BLaER1 treated with 17β-estradiol and CSF1 and Interleukin-3, amounts not matched to agents 10 nM and 100 nM (cell line): Measurements from ENCODE around the gene VIPR2.
A peak's percentile ranks its signal among the peaks of the same experiment; 100 is the strongest.

Experiments
- H3K27ac ChIP-seq, 11 experiments: shearing (Covaris generic); formaldehyde crosslinking; 2 replicates each; pipeline ENCODE4 v1.8.1; 2022
- H3K27me3 ChIP-seq, 11 experiments: shearing (Covaris generic); formaldehyde crosslinking; 2 replicates each; pipeline ENCODE4 v1.8.1; 2022
- H3K36me3 ChIP-seq, 11 experiments: shearing (Covaris generic); formaldehyde crosslinking; 2 replicates each; pipeline ENCODE4 v1.8.1; 2022
- H3K4me1 ChIP-seq, 10 experiments: shearing (Covaris generic); formaldehyde crosslinking; 2 replicates each; pipeline ENCODE4 v1.8.1; 2022
- H3K4me2 ChIP-seq, 11 experiments: shearing (Covaris generic); formaldehyde crosslinking; 2 replicates each; pipeline ENCODE4 v1.8.1; 2022
- H3K4me3 ChIP-seq, 10 experiments: shearing (Covaris generic); formaldehyde crosslinking; 2 replicates each; pipeline ENCODE4 v1.8.1; 2022
- H3K9ac ChIP-seq, 11 experiments: shearing (Covaris generic); formaldehyde crosslinking; 2 replicates each; pipeline ENCODE4 v1.8.1; 2022
- H3K9me3 ChIP-seq, 11 experiments: shearing (Covaris generic); formaldehyde crosslinking; replicated peaks in 1 of 11; 2 replicates each; pipeline ENCODE4 v1.8.1; 2022
- H4K20me1 ChIP-seq, 11 experiments: shearing (Covaris generic); formaldehyde crosslinking; 2 replicates each; pipeline ENCODE4 v1.8.1; 2022
- Cebpa-rat ChIP-seq, 11 experiments: shearing (Covaris generic); IDR thresholded peaks; 2 replicates each; pipeline ENCODE4 v1.8.1; 2022

Gene VIPR2

GRCh38 chr7:159017210-159017609, 127.5 kb downstream of the VIPR2 start:
- no peaks in the 10 kb centered on the region for H4K20me1 ChIP-seq
- TF ChIP-seq Cebpa-rat (IDR thresholded peaks at IDR 0.05) = no peak
- H3K36me3 ChIP-seq = peaks cover 0 to 7% (median 0%) of the 10 kb centered on the region in 11 experiments; a peak in 7 of 22 replicates
- H3K4me1 ChIP-seq = peaks cover 48 to 83% (median 77%) of the 10 kb centered on the region in 10 experiments
- peak overlapping the region in 6 of 11 experiments; percentile 2 to 92 (median 68); a peak in 10 of 22 replicates for H3K27ac ChIP-seq
- peak overlapping the region in 4 of 11 experiments; percentile 8 to 75 (median 56); a peak in 6 of 22 replicates for H3K9ac ChIP-seq
- peak overlapping the region in 3 of 10 experiments; percentile 1 to 51 (median 45); a peak in 3 of 20 replicates for H3K4me3 ChIP-seq
- peak overlapping the region in 9 of 11 experiments; percentile 73 to 96 (median 84); a peak in 18 of 22 replicates for H3K4me2 ChIP-seq
- peaks cover 12 to 20% (median 15%) of the 10 kb centered on the region in 11 experiments for H3K9me3 ChIP-seq
- peaks cover 0 to 26% (median 0%) of the 10 kb centered on the region in 11 experiments; a peak in 4 of 22 replicates for H3K27me3 ChIP-seq

GRCh38 chr7:159016591-159016990, 128.1 kb downstream of the VIPR2 start:
- peaks cover 11 to 16% (median 13%) of the 10 kb centered on the region in 11 experiments for H3K9me3 ChIP-seq
- peak overlapping the region in 10 of 11 experiments; percentile 0 to 96 (median 83); a peak in 19 of 22 replicates for H3K4me2 ChIP-seq
- H3K27ac ChIP-seq = peak overlapping the region in 6 of 11 experiments; percentile 68 to 92 (median 84); a peak in 9 of 22 replicates
- peaks cover 0 to 26% (median 0%) of the 10 kb centered on the region in 11 experiments; a peak in 4 of 22 replicates for H3K27me3 ChIP-seq
- peak overlapping the region in 5 of 11 experiments; percentile 8 to 81 (median 75); a peak in 5 of 22 replicates for H3K9ac ChIP-seq
- peak overlapping the region in 3 of 10 experiments; percentile 1 to 51 (median 45); a peak in 3 of 20 replicates for H3K4me3 ChIP-seq
- no peak for TF ChIP-seq Cebpa-rat (IDR thresholded peaks at IDR 0.05)
- peaks cover 54 to 87% (median 82%) of the 10 kb centered on the region in 10 experiments for H3K4me1 ChIP-seq
- no peaks in the 10 kb centered on the region for H4K20me1 ChIP-seq
- peaks cover 0 to 7% (median 0%) of the 10 kb centered on the region in 11 experiments; a peak in 7 of 22 replicates for H3K36me3 ChIP-seq

GRCh38 chr7:159015454-159016410, 128.9 kb downstream of the VIPR2 start:
- no peaks in the 10 kb centered on the region for H4K20me1 ChIP-seq
- peaks cover 0 to 26% (median 0%) of the 10 kb centered on the region in 11 experiments; a peak in 4 of 22 replicates for H3K27me3 ChIP-seq
- H3K4me2 ChIP-seq = peak overlapping the region; percentile 55 to 96 (median 82)
- peak overlapping the region in 3 of 10 experiments; percentile 10 to 42 (median 31); a peak in 6 of 20 replicates for H3K4me3 ChIP-seq
- peak overlapping the region in 8 of 11 experiments; percentile 22 to 81 (median 64); a peak in 15 of 22 replicates for H3K9ac ChIP-seq
- peaks cover 4 to 7% (median 6%) of the 10 kb centered on the region in 11 experiments for H3K9me3 ChIP-seq
- peak overlapping the region in 10 of 11 experiments; percentile 4 to 92 (median 71); a peak in 16 of 22 replicates for H3K27ac ChIP-seq
- peaks cover 0 to 1% (median 0%) of the 10 kb centered on the region in 11 experiments; a peak in 3 of 22 replicates for H3K36me3 ChIP-seq
- TF ChIP-seq Cebpa-rat (IDR thresholded peaks at IDR 0.05) = no peak
- H3K4me1 ChIP-seq = peaks cover 60 to 96% (median 90%) of the 10 kb centered on the region in 10 experiments

- Histone ChIP-seq H3K36me3 (no peaks in the 10 kb centered on the region), H3K4me1 (peaks cover 60 to 100% (median 97%) of the 10 kb centered on the region in 10 experiments), H3K27ac (peak overlapping the region in 10 of 11 experiments; percentile 4 to 92 (median 71); a peak in 16 of 22 replicates), H3K4me3 (peak overlapping the region in 3 of 10 experiments; percentile 10 to 42 (median 31); a peak in 7 of 20 replicates), H3K9ac (peak overlapping the region in 8 of 11 experiments; percentile 22 to 81 (median 64); a peak in 17 of 22 replicates), H3K9me3 (peaks cover 0 to under 1% (median 0%) of the 10 kb centered on the region in 11 experiments; a peak in 2 of 22 replicates), H3K27me3 (peaks cover 0 to 26% (median 0%) of the 10 kb centered on the region in 11 experiments; a peak in 4 of 22 replicates), H4K20me1 (no peaks in the 10 kb centered on the region), H3K4me2 (peak overlapping the region; percentile 55 to 96 (median 82))
- no peak for TF ChIP-seq Cebpa-rat (IDR thresholded peaks at IDR 0.05)
Observed at GRCh38 chr7:159015081-159015453, 129.6 kb downstream of the VIPR2 start.

GRCh38 chr7:159014297-159015062, 130.2 kb downstream of the VIPR2 start:
- no peaks in the 10 kb centered on the region for H4K20me1 ChIP-seq
- H3K9ac ChIP-seq = peak overlapping the region in 8 of 11 experiments; percentile 22 to 81 (median 64); a peak in 17 of 22 replicates
- peak overlapping the region in 9 of 11 experiments; percentile 11 to 92 (median 74); a peak in 16 of 22 replicates for H3K27ac ChIP-seq
- H3K9me3 ChIP-seq = no peaks in the 10 kb centered on the region
- TF ChIP-seq Cebpa-rat (IDR thresholded peaks at IDR 0.05) = no peak
- H3K4me3 ChIP-seq = peak overlapping the region in 2 of 10 experiments; percentile 10 to 42; a peak in 5 of 20 replicates
- H3K4me2 ChIP-seq = peak overlapping the region; percentile 55 to 96 (median 82)
- no peaks in the 10 kb centered on the region for H3K36me3 ChIP-seq
- H3K27me3 ChIP-seq = peaks cover 0 to 26% (median 0%) of the 10 kb centered on the region in 11 experiments; a peak in 4 of 22 replicates
- peaks cover 58 to 100% (median 98%) of the 10 kb centered on the region in 10 experiments for H3K4me1 ChIP-seq

GRCh38 chr7:159013825-159014289, 130.8 kb downstream of the VIPR2 start:
- peak overlapping the region in 8 of 11 experiments; percentile 11 to 92 (median 79); a peak in 15 of 22 replicates for H3K27ac ChIP-seq

GRCh38 chr7:159013181-159013690, 131.4 kb downstream of the VIPR2 start:
- Histone ChIP-seq H3K4me1 (peaks cover 51 to 100% (median 98%) of the 10 kb centered on the region in 10 experiments), H3K4me2 (peak overlapping the region; percentile 74 to 96 (median 82)), H3K4me3 (no peak overlapping the region; a peak in 1 of 20 replicates), H4K20me1 (no peaks in the 10 kb centered on the region), H3K36me3 (no peaks in the 10 kb centered on the region), H3K27ac (peak overlapping the region in 8 of 11 experiments; percentile 5 to 85 (median 54); a peak in 13 of 22 replicates), H3K27me3 (peaks cover 0 to 26% (median 0%) of the 10 kb centered on the region in 11 experiments; a peak in 4 of 22 replicates), H3K9me3 (no peaks in the 10 kb centered on the region), H3K9ac (peak overlapping the region in 5 of 11 experiments; percentile 10 to 38 (median 16); a peak in 5 of 22 replicates)
- TF ChIP-seq Cebpa-rat (IDR thresholded peaks at IDR 0.05) = no peak

More at GRCh38 chr7:159013825-159014289, 130.8 kb downstream of the VIPR2 start:
- Histone ChIP-seq H4K20me1 (no peaks in the 10 kb centered on the region), H3K27me3 (peaks cover 0 to 26% (median 0%) of the 10 kb centered on the region in 11 experiments; a peak in 4 of 22 replicates), H3K4me3 (peak overlapping the region in 1 of 10 experiments; percentile 17; a peak in 1 of 20 replicates), H3K9me3 (no peaks in the 10 kb centered on the region), H3K4me2 (peak overlapping the region in 10 of 11 experiments; percentile 60 to 96 (median 83); a peak in 19 of 22 replicates), H3K4me1 (peaks cover 52 to 100% (median 98%) of the 10 kb centered on the region in 10 experiments), H3K36me3 (no peaks in the 10 kb centered on the region), H3K9ac (peak overlapping the region in 7 of 11 experiments; percentile 22 to 81 (median 70); a peak in 12 of 22 replicates)
- no peak for TF ChIP-seq Cebpa-rat (IDR thresholded peaks at IDR 0.05)
